HG03095 (cell line): ENCODE results near the gene VMP1.

Source experiments
- ATAC-seq: cut with Tn5 transposase; IDR thresholded peaks from one replicate; pipeline ENCODE4 v1.9.1; 2021; ENCODE audit warnings: moderate library complexity; ENCODE audit not compliant: unreplicated experiment

The VMP1 gene

GRCh38 chr17:59707149-59707970 lies at the start of gene VMP1, which contains the start of gene PTRH2:
Gene VMP1 (plus strand): TSS chr17:59707654. CDS start chr17:59731447, 23,793 bp downstream.
Gene PTRH2 (minus strand): TSS chr17:59707430. CDS start chr17:59697978, 9,452 bp downstream.
- ATAC-seq = peak; percentile 94

GRCh38 chr17:59666235-59666634 lies 41.2 kb upstream of the VMP1 start:
- ATAC-seq = no peak

- ATAC-seq = no peak
Measured at GRCh38 chr17:59668816-59669215, 38.6 kb upstream of the VMP1 start.

- no peak for ATAC-seq
Measured at GRCh38 chr17:59669411-59669810, 38.0 kb upstream of the VMP1 start.

GRCh38 chr17:59669944-59670343 lies 37.5 kb upstream of the VMP1 start:
- ATAC-seq = no peak

- ATAC-seq = no peak
Measured at GRCh38 chr17:59671386-59671785, 36.1 kb upstream of the VMP1 start.

GRCh38 chr17:59675231-59675630 lies 32.2 kb upstream of the VMP1 start:
- no peak for ATAC-seq

GRCh38 chr17:59676716-59677115 lies 30.7 kb upstream of the VMP1 start:
- ATAC-seq = no peak

GRCh38 chr17:59678918-59679317 lies 28.5 kb upstream of the VMP1 start:
- ATAC-seq = no peak

GRCh38 chr17:59680314-59680713 lies 27.1 kb upstream of the VMP1 start:
- no peak for ATAC-seq

- no peak for ATAC-seq
Measured at GRCh38 chr17:59683283-59683682, 24.2 kb upstream of the VMP1 start.

- no peak for ATAC-seq
Measured at GRCh38 chr17:59684967-59685366, 22.5 kb upstream of the VMP1 start.

GRCh38 chr17:59688008-59688407 lies 19.4 kb upstream of the VMP1 start:
- no peak for ATAC-seq

- ATAC-seq = no peak
Measured at GRCh38 chr17:59688496-59688895, 19.0 kb upstream of the VMP1 start.

- ATAC-seq = no peak
Measured at GRCh38 chr17:59693582-59693981, 13.9 kb upstream of the VMP1 start.

- ATAC-seq = no peak
Measured at GRCh38 chr17:59694344-59694743, 13.1 kb upstream of the VMP1 start.

- no peak for ATAC-seq
Measured at GRCh38 chr17:59695945-59696681, 11.3 kb upstream of the VMP1 start.

GRCh38 chr17:59696682-59697277 lies 10.7 kb upstream of the VMP1 start:
- ATAC-seq = no peak

GRCh38 chr17:59698143-59698542 lies 9.3 kb upstream of the VMP1 start:
- no peak for ATAC-seq

- no peak for ATAC-seq
Measured at GRCh38 chr17:59699218-59699617, 8.2 kb upstream of the VMP1 start.

GRCh38 chr17:59699786-59700185 lies 7.7 kb upstream of the VMP1 start:
- no peak for ATAC-seq

GRCh38 chr17:59702304-59702703 lies 5.2 kb upstream of the VMP1 start:
- ATAC-seq = no peak
